ENCODE results near the gene SREBF2. TPM values are rescaled to one million over a fixed set of nuclear protein-coding genes. Genes with fewer than 3 reads are reported as not detected.

The SREBF2 gene
- total RNA-seq, 1 experiment from 2014 or later, result 40.0 TPM

DNA sequence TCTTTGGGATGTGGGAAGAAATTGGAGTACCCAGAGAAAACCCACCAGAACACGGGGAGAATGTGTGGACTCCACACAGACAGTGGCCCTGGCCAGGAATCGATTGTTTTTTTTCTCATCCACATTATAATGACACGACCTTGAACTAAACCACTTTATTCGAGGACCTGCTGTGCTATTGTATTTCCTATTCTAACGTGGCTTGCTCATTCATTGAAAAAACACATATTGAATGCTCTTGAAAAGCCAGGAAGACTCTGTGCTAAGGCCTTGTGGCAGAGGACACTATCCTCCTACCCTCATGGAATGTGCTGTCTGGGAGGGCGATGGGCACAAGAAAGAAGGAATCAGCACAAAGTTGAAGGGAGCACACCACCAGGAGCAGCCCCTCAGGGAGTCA, 9.1 kb upstream of the SREBF2 start:
- Histone ChIP-seq H3K79me2 (ENCODE audit: low read length) (no peaks in the 10 kb centered on the region), H3F3A (ENCODE audit: low read length, unreplicated experiment) (no peaks in the 10 kb centered on the region), H3K4me3 (ENCODE audit: low read length) (no peak overlapping the region), H3K9me2 (replicated peaks; ENCODE audit: low read length) (no peaks in the 10 kb centered on the region), H3K36me3 (ENCODE audit: low read depth, low read length) (peaks cover 5% of the 10 kb centered on the region), H3K27ac (ENCODE audit: low read length) (no peak overlapping the region), H2AFZ (ENCODE audit: low read length) (no peak overlapping the region), H3K4me1 (ENCODE audit: insufficient read depth, low read length) (peaks cover 13% of the 10 kb centered on the region), H4K20me1 (ENCODE audit: low read length) (no peaks in the 10 kb centered on the region), H3K27me3 (ENCODE audit: low read length) (no peaks in the 10 kb centered on the region), H3K9ac (ENCODE audit: low read length) (no peak overlapping the region), H3K9me3 (ENCODE audit: low read length) (no peaks in the 10 kb centered on the region), H3K4me2 (ENCODE audit: low read length) (no peak overlapping the region)
- no peak for ATAC-seq
- ChIA-PET POLR2A (ENCODE audit: unreplicated experiment) (no interaction called here), CTCF (no interaction called here)
- DNase-seq, result no peak
- TF ChIP-seq EZH2phosphoT487 (IDR thresholded peaks at IDR 0.05; ENCODE audit: borderline replicate concordance, low read length), result no peak
- TF ChIP-seq, protein P1, sequence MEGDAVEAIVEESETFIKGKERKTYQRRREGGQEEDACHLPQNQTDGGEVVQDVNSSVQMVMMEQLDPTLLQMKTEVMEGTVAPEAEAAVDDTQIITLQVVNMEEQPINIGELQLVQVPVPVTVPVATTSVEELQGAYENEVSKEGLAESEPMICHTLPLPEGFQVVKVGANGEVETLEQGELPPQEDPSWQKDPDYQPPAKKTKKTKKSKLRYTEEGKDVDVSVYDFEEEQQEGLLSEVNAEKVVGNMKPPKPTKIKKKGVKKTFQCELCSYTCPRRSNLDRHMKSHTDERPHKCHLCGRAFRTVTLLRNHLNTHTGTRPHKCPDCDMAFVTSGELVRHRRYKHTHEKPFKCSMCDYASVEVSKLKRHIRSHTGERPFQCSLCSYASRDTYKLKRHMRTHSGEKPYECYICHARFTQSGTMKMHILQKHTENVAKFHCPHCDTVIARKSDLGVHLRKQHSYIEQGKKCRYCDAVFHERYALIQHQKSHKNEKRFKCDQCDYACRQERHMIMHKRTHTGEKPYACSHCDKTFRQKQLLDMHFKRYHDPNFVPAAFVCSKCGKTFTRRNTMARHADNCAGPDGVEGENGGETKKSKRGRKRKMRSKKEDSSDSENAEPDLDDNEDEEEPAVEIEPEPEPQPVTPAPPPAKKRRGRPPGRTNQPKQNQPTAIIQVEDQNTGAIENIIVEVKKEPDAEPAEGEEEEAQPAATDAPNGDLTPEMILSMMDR (conservative IDR thresholded peaks at IDR 0.05; ENCODE audit: low read depth, low read length), result no peak
- no peak for TF ChIP-seq EZH2 (IDR thresholded peaks at IDR 0.05; ENCODE audit: low read length, unreplicated experiment)
- intact Hi-C loops (cut with micrococcal nuclease), result loop anchor here (5.0 kb wide), 1 partner anchor 76 kb away; no protein-coding TSS in a partner anchor
- BruUV-seq (replicated peaks), result no TSS peak

DNA sequence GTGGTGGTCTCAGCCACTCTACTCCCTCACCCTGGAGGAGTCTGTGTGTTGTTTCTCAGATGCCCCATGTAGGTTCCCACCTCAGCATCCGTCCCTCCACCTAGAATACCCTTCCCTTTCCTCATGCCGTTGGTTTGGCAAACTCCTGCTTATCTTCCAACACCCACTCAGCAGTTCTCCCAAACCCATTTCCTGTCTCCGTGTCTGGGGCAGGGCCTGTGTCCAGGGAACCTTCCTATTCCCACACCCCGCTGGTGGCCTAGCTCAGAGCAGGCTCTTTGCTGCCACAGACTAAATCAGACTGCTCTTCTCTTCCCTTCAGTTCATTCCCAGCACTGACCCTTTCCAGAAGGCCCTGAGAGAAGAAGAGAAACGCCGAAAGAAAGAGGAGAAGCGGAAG, 7.5 kb upstream of the SREBF2 start:
- ATAC-seq (no peak), DNase-seq (no peak)
- TF ChIP-seq EZH2phosphoT487 (IDR thresholded peaks at IDR 0.05; ENCODE audit: borderline replicate concordance, low read length) (no peak), EZH2 (IDR thresholded peaks at IDR 0.05; ENCODE audit: low read length, unreplicated experiment) (no peak)
- TF ChIP-seq, protein P1 (conservative IDR thresholded peaks at IDR 0.05; ENCODE audit: low read depth, low read length), result no peak
- ChIA-PET POLR2A (ENCODE audit: unreplicated experiment) (no interaction called here), CTCF (no interaction called here)
- peaks cover 5% of the 10 kb centered on the region for H3K36me3 ChIP-seq (ENCODE audit: low read depth, low read length)
- H3K27me3 ChIP-seq (ENCODE audit: low read length), result no peaks in the 10 kb centered on the region
- no peaks in the 10 kb centered on the region for H3K9me2 ChIP-seq (replicated peaks; ENCODE audit: low read length)
- H3K9me3 ChIP-seq (ENCODE audit: low read length), result no peaks in the 10 kb centered on the region
- peaks cover 13% of the 10 kb centered on the region for H3K4me1 ChIP-seq (ENCODE audit: insufficient read depth, low read length)
- H3K9ac ChIP-seq (ENCODE audit: low read length), result no peak overlapping the region
- no peaks in the 10 kb centered on the region for H3F3A ChIP-seq (ENCODE audit: low read length, unreplicated experiment)
- H3K4me2 ChIP-seq (ENCODE audit: low read length), result no peak overlapping the region
- H2AFZ ChIP-seq (ENCODE audit: low read length), result no peak overlapping the region
- no peak overlapping the region for H3K27ac ChIP-seq (ENCODE audit: low read length)
- no peaks in the 10 kb centered on the region for H4K20me1 ChIP-seq (ENCODE audit: low read length)
- H3K4me3 ChIP-seq (ENCODE audit: low read length), result no peak overlapping the region
- H3K79me2 ChIP-seq (ENCODE audit: low read length), result no peaks in the 10 kb centered on the region
- no TSS peak for BruUV-seq (replicated peaks)
- intact Hi-C loops (cut with micrococcal nuclease), result no loop called here

DNA sequence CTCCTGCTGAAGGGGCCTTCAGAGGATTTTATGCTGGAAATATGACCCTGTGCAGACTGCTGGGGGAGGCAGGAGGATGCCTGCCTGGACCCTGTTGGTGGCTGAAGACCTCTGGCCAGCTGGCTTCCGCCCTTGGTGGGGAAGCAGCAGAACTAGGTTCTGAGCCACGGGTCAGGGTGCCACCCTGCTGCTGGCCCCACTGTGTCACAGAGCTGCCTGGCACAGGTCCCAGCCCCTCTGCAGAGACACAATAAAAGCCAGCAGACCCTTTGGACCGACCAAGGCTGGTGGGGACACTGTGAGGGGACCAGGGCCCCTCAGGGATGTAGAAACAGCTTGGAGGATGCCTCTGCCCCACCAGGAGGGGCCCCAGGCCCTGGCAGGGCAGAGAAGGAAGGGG, 6.9 kb upstream of the SREBF2 start:
- Histone ChIP-seq H2AFZ (ENCODE audit: low read length) (no peak overlapping the region), H4K20me1 (ENCODE audit: low read length) (no peaks in the 10 kb centered on the region), H3F3A (ENCODE audit: low read length, unreplicated experiment) (no peaks in the 10 kb centered on the region), H3K4me1 (ENCODE audit: insufficient read depth, low read length) (peaks cover 13% of the 10 kb centered on the region), H3K27me3 (ENCODE audit: low read length) (no peaks in the 10 kb centered on the region), H3K4me3 (ENCODE audit: low read length) (no peak overlapping the region), H3K36me3 (ENCODE audit: low read depth, low read length) (peaks cover 5% of the 10 kb centered on the region), H3K9me3 (ENCODE audit: low read length) (no peaks in the 10 kb centered on the region), H3K27ac (ENCODE audit: low read length) (no peak overlapping the region), H3K79me2 (ENCODE audit: low read length) (no peaks in the 10 kb centered on the region), H3K4me2 (ENCODE audit: low read length) (no peak overlapping the region), H3K9me2 (replicated peaks; ENCODE audit: low read length) (no peaks in the 10 kb centered on the region), H3K9ac (ENCODE audit: low read length) (no peak overlapping the region)
- no peak for ATAC-seq
- no peak for DNase-seq
- ChIA-PET CTCF (no interaction called here), POLR2A (ENCODE audit: unreplicated experiment) (no interaction called here)
- intact Hi-C loops (cut with micrococcal nuclease), result no loop called here
- no peak for TF ChIP-seq EZH2 (IDR thresholded peaks at IDR 0.05; ENCODE audit: low read length, unreplicated experiment)
- TF ChIP-seq, protein P1 (conservative IDR thresholded peaks at IDR 0.05; ENCODE audit: low read depth, low read length), result no peak
- TF ChIP-seq EZH2phosphoT487 (IDR thresholded peaks at IDR 0.05; ENCODE audit: borderline replicate concordance, low read length), result no peak
- no TSS peak for BruUV-seq (replicated peaks)

Data from PC-3 (cell line).